OCI-LY3 (cell line): ENCODE results near the gene PLA2G4D.

Experiments used
- EZH2phosphoT487 ChIP-seq: fragments of 200-600 bp; shearing (Covaris generic); IDR thresholded peaks from 2 replicates; pipeline ENCODE4 v1.6.1; 2018; ENCODE audit warnings: antibody characterized with exemption, mixed run types, low read depth
- TF ChIP-seq, protein P1 (sequence below): fragments of 200-600, 300-600 bp; sonication (generic); IDR thresholded peaks from 2 replicates; pipeline ENCODE4 v1.5.1; 2014; ENCODE audit warnings: antibody characterized with exemption, low read length, low read depth

DNA sequence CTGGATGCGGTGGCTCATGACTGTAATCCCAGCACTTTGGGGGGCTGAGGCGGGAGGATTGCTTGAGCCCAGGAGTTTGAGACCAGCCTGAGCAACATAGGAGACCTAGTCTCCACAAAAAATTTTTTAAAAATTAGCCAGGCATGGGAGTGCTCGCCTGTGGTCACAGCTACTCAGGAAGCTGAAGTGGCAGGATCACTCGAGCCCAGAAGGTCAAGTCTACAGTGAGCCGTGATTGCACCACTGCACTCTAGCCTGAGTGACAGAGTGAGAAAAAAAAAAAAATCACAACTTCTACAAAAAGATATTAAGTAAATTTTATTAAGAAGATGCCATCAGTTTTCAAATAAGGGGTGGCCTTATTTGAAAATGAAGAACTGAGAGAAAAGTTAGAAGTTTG, 11.9 kb upstream of the PLA2G4D start:
- TF ChIP-seq, protein P1, sequence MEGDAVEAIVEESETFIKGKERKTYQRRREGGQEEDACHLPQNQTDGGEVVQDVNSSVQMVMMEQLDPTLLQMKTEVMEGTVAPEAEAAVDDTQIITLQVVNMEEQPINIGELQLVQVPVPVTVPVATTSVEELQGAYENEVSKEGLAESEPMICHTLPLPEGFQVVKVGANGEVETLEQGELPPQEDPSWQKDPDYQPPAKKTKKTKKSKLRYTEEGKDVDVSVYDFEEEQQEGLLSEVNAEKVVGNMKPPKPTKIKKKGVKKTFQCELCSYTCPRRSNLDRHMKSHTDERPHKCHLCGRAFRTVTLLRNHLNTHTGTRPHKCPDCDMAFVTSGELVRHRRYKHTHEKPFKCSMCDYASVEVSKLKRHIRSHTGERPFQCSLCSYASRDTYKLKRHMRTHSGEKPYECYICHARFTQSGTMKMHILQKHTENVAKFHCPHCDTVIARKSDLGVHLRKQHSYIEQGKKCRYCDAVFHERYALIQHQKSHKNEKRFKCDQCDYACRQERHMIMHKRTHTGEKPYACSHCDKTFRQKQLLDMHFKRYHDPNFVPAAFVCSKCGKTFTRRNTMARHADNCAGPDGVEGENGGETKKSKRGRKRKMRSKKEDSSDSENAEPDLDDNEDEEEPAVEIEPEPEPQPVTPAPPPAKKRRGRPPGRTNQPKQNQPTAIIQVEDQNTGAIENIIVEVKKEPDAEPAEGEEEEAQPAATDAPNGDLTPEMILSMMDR: no peak
- no peak for TF ChIP-seq EZH2phosphoT487
